NB4 (cell line): ENCODE data around the gene DCTPP1.

Experiments
- CTCF ChIP-seq: IDR thresholded peaks from one replicate; pipeline ENCODE4 v1.5.1; 2012; ENCODE audit warnings: low read depth, low read length
- MYC ChIP-seq: IDR thresholded peaks from 2 replicates; pipeline ENCODE4 v1.6.1; 2011; ENCODE audit warnings: low read depth, low read length
- POLR2A ChIP-seq: IDR thresholded peaks from 2 replicates; pipeline ENCODE4 v1.6.1; 2011; ENCODE audit warnings: mild to moderate bottlenecking; ENCODE audit not compliant: insufficient read length; ENCODE audit errors: extremely low read depth

GRCh38 chr16:30377812-30378235, 52.0 kb downstream of the DCTPP1 start:
- TF ChIP-seq CTCF (no peak), MYC (peak; percentile 15; the same call in 1 of the 2 replicates), POLR2A (peak; percentile 69)
